Stimulated activated CD8-positive, alpha-beta memory T cell treated with anti-CD3 and anti-CD28 coated beads, Interleukin-15, amount 100 ng/mL, for 24 hours (primary cell): ENCODE data around the gene BOLA2.
"Not testable (repeated sequence)": the region's sequence is repeated elsewhere in the genome, so short reads cannot be mapped to it uniquely, and the experiment has no call there.

Experiments used
- DNase-seq: peaks from one replicate; pipeline ENCODE4 v3.0.0-alpha.2; 2020; ENCODE audit warnings: low read depth

The BOLA2 gene

GRCh38 chr16:29454269-29454668 is at the start of gene BOLA2, which contains the start of gene SLX1B:
TSS of gene BOLA2 (minus strand) at chr16:29454351. CDS start at chr16:29454253, 98 bp downstream.
TSS of gene SLX1B (plus strand) at chr16:29454533.
- not testable (repeated sequence) for DNase-seq

DNA sequence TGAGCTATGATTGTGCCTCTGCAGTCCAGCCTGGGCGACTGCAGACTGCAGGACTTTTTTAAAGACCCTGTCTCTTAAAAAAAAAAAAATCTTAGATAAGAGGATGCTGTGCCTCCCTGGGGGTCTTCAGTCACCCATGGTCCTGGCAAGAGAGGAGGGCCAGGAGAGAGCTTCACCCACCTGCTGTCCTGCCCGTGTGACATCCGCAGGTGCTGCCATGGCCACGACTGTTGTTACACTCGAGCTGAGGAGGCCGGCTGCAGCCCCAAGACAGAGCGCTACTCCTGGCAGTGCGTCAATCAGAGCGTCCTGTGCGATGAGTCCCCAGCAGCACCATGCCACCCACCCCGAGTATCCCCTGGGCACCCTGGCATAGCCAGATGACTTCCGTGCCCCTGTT is 28.1 kb upstream of the BOLA2 start:
- DNase-seq = not testable (repeated sequence)

- not testable (repeated sequence) for DNase-seq
Observed at GRCh38 chr16:29472065-29472464, 17.9 kb upstream of the BOLA2 start.

DNA sequence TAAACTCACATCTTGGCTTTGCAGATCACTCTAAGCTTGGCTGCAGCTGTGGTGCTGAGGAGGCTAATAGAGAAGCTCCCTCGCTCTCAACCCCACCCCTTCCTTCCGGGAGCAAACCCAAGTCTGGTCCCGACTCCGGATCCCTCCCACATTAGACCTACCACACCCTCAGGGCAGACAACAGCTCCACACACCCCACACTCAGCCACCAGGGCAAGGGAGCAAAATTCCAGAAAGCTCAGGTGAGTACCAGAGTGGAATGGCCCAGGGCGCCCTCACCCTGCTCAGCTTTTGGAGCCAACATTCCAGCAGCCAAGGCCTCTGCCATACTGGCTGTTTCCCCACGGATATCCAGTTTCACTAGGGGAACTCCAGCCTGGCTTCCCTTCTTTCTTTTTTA is 15.5 kb upstream of the BOLA2 start:
- not testable (repeated sequence) for DNase-seq

DNA sequence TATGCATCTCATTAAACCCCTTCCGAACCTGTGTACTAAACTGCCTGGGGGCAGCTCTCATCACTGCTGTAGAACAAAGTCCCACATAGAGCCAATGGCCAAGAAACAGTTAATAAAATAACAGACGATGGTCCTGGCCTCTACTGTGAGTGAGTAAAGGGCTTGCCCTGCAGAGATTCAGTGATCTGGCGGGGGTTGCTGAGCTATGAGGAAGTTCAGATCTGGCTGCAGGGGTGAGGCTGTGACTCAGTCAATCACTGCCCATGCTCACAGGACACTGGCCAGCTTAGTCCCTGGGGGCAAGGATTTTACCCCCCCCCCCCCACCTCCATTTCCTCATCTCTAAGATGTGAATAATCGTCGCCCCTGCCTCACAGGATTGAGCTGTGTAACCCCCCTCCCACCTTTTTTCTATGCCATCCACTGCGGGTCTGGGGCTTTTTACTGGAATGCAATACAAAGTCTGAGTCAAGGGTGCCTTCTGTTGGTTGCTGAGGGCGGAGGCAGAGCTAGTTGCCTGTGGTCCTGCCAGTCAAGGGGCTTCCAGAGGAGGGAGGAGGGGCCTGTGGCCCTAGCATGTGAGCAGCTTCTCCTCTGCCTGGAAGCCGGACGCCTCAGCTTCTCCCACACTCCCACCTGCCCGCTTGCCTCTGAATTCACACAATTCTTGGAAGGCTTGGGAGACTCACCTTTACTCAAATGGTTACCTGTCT is 13.7 kb upstream of the BOLA2 start:
- not testable (repeated sequence) for DNase-seq

DNA sequence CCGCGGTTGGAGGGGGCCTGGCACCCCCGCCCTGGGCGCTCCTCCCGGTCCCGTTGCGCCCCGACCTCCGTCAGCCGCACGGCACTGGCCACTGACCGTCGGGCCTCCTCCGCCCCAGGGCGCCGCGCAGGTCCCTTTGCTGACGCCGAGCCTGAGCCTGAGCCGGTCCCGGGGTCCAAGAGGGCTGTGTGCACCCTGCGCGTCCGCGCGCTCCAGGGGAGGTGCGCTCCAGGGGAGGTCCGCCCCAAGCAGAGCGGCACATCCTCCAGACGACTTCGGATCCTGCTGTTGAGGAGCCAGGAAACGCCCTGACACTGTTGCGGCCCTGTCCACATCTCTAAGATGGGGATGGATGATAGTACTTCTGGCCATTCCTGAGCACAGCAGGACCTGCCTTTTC is 12.8 kb upstream of the BOLA2 start:
- DNase-seq = not testable (repeated sequence)

GRCh38 chr16:29465985-29466824 is 12.1 kb upstream of the BOLA2 start:
- not testable (repeated sequence) for DNase-seq

DNA sequence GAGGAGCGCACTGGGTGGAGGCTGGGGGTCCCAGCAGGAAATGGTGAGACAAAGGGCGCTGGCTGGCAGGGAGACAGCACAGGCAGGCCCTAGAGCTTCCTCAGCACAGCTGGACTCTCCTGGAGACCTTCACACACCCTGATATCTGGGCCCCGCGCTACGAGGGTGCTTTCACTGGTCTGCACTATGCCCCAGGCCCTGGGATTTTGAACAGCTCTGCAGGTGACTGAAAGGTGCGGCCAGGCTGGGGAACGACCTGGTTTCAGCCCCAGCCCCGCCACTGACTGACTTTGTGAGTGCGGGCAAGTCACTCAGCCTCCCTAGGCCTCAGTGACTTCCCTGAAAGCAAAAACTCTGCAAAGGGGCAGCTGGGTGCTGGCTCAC is 6.5 kb upstream of the BOLA2 start:
- not testable (repeated sequence) for DNase-seq

- not testable (repeated sequence) for DNase-seq
Observed at GRCh38 chr16:29459706-29460646, 5.8 kb upstream of the BOLA2 start, which contains the start of gene SULT1A4. TSS of gene SULT1A4 (plus strand) at chr16:29459913. CDS start at chr16:29461386, 1,473 bp downstream.

- not testable (repeated sequence) for DNase-seq
Observed at GRCh38 chr16:29457660-29458059, 3.5 kb upstream of the BOLA2 start.

DNA sequence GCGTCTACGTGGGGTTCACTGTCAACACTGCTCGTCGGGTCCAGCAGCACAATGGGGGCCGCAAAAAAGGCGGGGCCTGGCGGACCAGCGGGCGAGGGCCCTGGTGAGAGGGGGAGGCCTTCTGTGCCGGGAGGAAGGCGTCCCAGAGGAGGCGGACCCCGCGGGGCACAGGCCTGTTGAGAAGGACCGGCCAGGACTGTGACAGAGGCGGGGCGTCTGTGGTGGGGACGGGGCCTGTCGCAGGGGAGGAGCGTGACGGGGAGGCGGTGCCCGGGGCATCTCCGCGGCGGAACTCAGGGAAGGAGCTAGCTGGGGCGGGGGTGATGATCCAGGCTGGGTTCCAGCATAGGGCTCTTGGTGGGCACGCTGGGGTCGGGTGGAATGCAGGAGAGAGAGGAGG is 677 bp upstream of the BOLA2 start:
- DNase-seq = not testable (repeated sequence)

DNA sequence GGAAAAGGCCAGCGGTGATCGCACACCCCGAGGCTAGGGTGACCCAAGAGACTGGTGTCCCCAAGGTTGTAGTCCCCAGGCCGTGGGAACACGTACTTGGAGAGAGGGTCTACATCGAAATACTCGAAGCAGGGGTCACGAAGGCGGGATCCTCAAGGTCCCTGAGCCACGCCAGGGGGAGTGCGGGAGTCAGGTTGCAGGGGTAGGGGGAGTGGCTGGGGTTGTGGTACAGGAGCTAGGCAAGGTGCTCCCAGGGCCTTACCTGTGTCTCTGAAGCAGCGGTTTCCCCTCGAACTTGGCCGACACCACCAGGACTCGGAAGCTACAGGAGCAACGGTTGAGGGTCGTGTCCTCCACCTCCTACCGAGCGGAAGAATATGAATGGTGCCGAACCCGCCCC is 397 bp downstream of the BOLA2 start:
- DNase-seq = not testable (repeated sequence)

DNA sequence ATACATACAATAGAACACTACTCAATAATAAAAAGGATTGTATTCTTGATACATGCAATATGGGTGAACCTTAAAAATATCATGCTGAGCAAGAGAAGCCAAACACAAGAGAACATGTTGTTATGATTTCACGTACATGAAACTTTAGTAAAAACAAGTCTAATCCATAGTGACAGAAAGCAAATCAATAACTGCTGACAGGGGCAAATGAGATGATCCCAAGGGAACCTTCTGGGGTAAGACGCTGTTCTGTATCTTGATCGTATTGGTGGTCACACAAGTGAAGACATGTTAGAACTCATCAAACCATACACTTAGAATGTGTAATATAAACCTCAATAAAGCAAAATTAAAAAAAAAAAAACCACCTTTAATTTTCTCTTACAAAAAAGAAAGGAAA is 28.8 kb downstream of the BOLA2 start:
- DNase-seq = not testable (repeated sequence)

- not testable (repeated sequence) for DNase-seq
Observed at GRCh38 chr16:29423587-29423986, 30.6 kb downstream of the BOLA2 start.

GRCh38 chr16:29405249-29405648 is 48.9 kb downstream of the BOLA2 start:
- not testable (repeated sequence) for DNase-seq
